ENCODE measurements around the gene PGLYRP2. TPM values are rescaled to one million over a fixed set of nuclear protein-coding genes. Genes with fewer than 3 reads are reported as not detected.

Gene PGLYRP2
- total RNA-seq, 2 experiments from 2014 or later: 0.25 to 0.27 TPM

- H3K36me3 Mint-ChIP-seq (ENCODE audit: low read depth): peaks cover 43% of the 10 kb centered on the region
- no peak for ATAC-seq
Measured at GRCh38 chr19:15424692-15425272, 54.5 kb downstream of the PGLYRP2 start.

GRCh38 chr19:15424121-15424520 is 55.2 kb downstream of the PGLYRP2 start:
- H3K36me3 Mint-ChIP-seq (ENCODE audit: low read depth): peaks cover 43% of the 10 kb centered on the region
- CTCF ChIA-PET: no interaction called here
- H3K4me3 Mint-ChIP-seq: no peak overlapping the region

More at GRCh38 chr19:15424692-15425272, 54.5 kb downstream of the PGLYRP2 start:
- CTCF ChIA-PET: no interaction called here
- POLR2A ChIA-PET: interaction anchor here (1.1 to 1.9 kb wide), 2 partner anchors 8 to 9 kb away, joined by 3 to 7 read pairs; no protein-coding TSS in a partner anchor
- Mint-ChIP-seq H3K27ac (no peak overlapping the region), H3K4me1 (ENCODE audit: low read depth) (peaks cover 4% of the 10 kb centered on the region), H3K4me3 (no peak overlapping the region), H3K27me3 (no peaks in the 10 kb centered on the region), H3K9me3 (peaks cover 4% of the 10 kb centered on the region)
- no peak for TF ChIP-seq CTCF (IDR thresholded peaks at IDR 0.05)
- no peak for DNase-seq
- intact Hi-C loops (cut with micrococcal nuclease): no loop called here

GRCh38 chr19:15423130-15423529 is 56.2 kb downstream of the PGLYRP2 start:
- peaks cover 10% of the 10 kb centered on the region for H3K4me1 Mint-ChIP-seq (ENCODE audit: low read depth)
- intact Hi-C loops (cut with micrococcal nuclease): no loop called here
- no peak for TF ChIP-seq CTCF (IDR thresholded peaks at IDR 0.05)
- H3K27ac Mint-ChIP-seq: no peak overlapping the region
- POLR2A ChIA-PET: interaction anchor here (1.9 kb wide), 1 partner anchor 10 kb away, joined by 7 read pairs; no protein-coding TSS in a partner anchor
- H3K9me3 Mint-ChIP-seq: peaks cover 4% of the 10 kb centered on the region
- peaks cover 44% of the 10 kb centered on the region for H3K36me3 Mint-ChIP-seq (ENCODE audit: low read depth)
- no peak overlapping the region for H3K4me3 Mint-ChIP-seq
- CTCF ChIA-PET: no interaction called here
- H3K27me3 Mint-ChIP-seq: no peaks in the 10 kb centered on the region
- ATAC-seq (no peak), DNase-seq (no peak)

More at GRCh38 chr19:15424121-15424520, 55.2 kb downstream of the PGLYRP2 start:
- Mint-ChIP-seq H3K4me1 (ENCODE audit: low read depth) (peaks cover 10% of the 10 kb centered on the region), H3K27me3 (no peaks in the 10 kb centered on the region), H3K27ac (no peak overlapping the region), H3K9me3 (peaks cover 4% of the 10 kb centered on the region)
- POLR2A ChIA-PET: interaction anchor here (1.9 kb wide), 1 partner anchor 9 kb away, joined by 7 read pairs; no protein-coding TSS in a partner anchor
- ATAC-seq (no peak), DNase-seq (no peak)
- intact Hi-C loops (cut with micrococcal nuclease): no loop called here
- no peak for TF ChIP-seq CTCF (IDR thresholded peaks at IDR 0.05)

GRCh38 chr19:15422296-15423075 is 56.8 kb downstream of the PGLYRP2 start:
- Mint-ChIP-seq H3K4me3 (no peak overlapping the region), H3K27me3 (no peaks in the 10 kb centered on the region), H3K36me3 (ENCODE audit: low read depth) (peaks cover 43% of the 10 kb centered on the region), H3K4me1 (ENCODE audit: low read depth) (peaks cover 15% of the 10 kb centered on the region), H3K27ac (no peak overlapping the region), H3K9me3 (peaks cover 4% of the 10 kb centered on the region)
- CTCF ChIA-PET: interaction anchor here (1.2 to 6.7 kb wide), 2 partner anchors 9 to 133 kb away, joined by 3 to 138 read pairs; no protein-coding TSS in a partner anchor
- DNase-seq (no peak), ATAC-seq (no peak)
- POLR2A ChIA-PET: interaction anchor here (1.4 to 6.5 kb wide), 2 partner anchors 8 to 43 kb away, joined by 4 to 89 read pairs; partner anchors contain the start of gene AKAP8
- intact Hi-C loops (cut with micrococcal nuclease): no loop called here
- no peak for TF ChIP-seq CTCF (IDR thresholded peaks at IDR 0.05)

Measured in activated CD8-positive, alpha-beta T cell treated with anti-CD3 and anti-CD28 coated beads for 36 hours (primary cell).